Esophagus muscularis mucosa (tissue), 4 donors: ENCODE results near the gene TMEM94.

Experiments used
- CTCF ChIP-seq, 3 experiments: fragments of 200-600 bp in 2 of 3; fragments of 450-650 bp in 1 of 3; sonication (generic) in 2 of 3; IDR thresholded peaks; one replicate each; pipeline ENCODE4 v1.5.1; 2017 to 2019; ENCODE audit warnings: antibody characterized with exemption in 3 of 3, mild to moderate bottlenecking in 2 of 3, moderate library complexity in 1 of 3
- EP300 ChIP-seq: sonication (generic); formaldehyde crosslinking; IDR thresholded peaks from one replicate; pipeline ENCODE4 v1.6.1; 2017; ENCODE audit warnings: antibody characterized with exemption
- POLR2A ChIP-seq: fragments of 450-650 bp; IDR thresholded peaks from one replicate; pipeline ENCODE4 v1.6.1; 2017; ENCODE audit warnings: antibody characterized with exemption, moderate library complexity, mild to moderate bottlenecking, low read depth
- POLR2AphosphoS5 ChIP-seq, 2 donors: sonication (generic); formaldehyde crosslinking; IDR thresholded peaks; one replicate each; pipeline ENCODE4 v1.6.1; 2017; ENCODE audit warnings: antibody characterized with exemption in 2 of 2

- TF ChIP-seq CTCF (IDR thresholded peaks at IDR 0.05) (no peak), POLR2A (no peak), POLR2AphosphoS5 (IDR thresholded peaks at IDR 0.05) (no peak), EP300 (no peak)
Measured at GRCh38 chr17:75544250-75544649, 87.8 kb downstream of the TMEM94 start.
